K562 (cell line): ENCODE data around the gene MTA2. TPM values are rescaled to one million over a fixed set of nuclear protein-coding genes. Genes with fewer than 3 reads are reported as not detected.
A peak's percentile ranks its signal among the peaks of the same experiment; 100 is the strongest.

Experiments
- GABPB1 ChIP-seq: sonication (generic); formaldehyde crosslinking; IDR thresholded peaks from 2 replicates; pipeline ENCODE4 v1.8.0; 2022; ENCODE audit warnings: mild to moderate bottlenecking, missing genetic modification reagents
- IRF2 ChIP-seq: sonication (generic); formaldehyde crosslinking; IDR thresholded peaks from 2 replicates; pipeline ENCODE4 v1.8.1; 2022; ENCODE audit warnings: mild to moderate bottlenecking, missing genetic modification reagents
- JUND ChIP-seq, 2 experiments: IDR thresholded peaks; 2 replicates in 1 of 2; 3 replicates in 1 of 2; pipeline ENCODE4 v1.6.1; 2011; ENCODE audit warnings: borderline replicate concordance in 2 of 2, low read depth in 2 of 2, low read length in 2 of 2, improper control_type of control experiment in 1 of 2, missing biosample characterization in 1 of 2, missing genetic modification characterization in 1 of 2, missing genetic modification reagents in 1 of 2
- L3MBTL2 ChIP-seq: fragments of 450-650 bp; IDR thresholded peaks from 2 replicates; pipeline ENCODE4 v1.6.1; 2016; ENCODE audit warnings: mild to moderate bottlenecking, moderate library complexity
- NR2C1 ChIP-seq, 2 experiments: fragments of 450-650 bp; IDR thresholded peaks; 2 replicates each; pipeline ENCODE4 v1.6.1; 2017; ENCODE audit warnings: mild to moderate bottlenecking in 2 of 2, antibody characterized with exemption in 1 of 2, inconsistent platforms in 1 of 2, missing compliant biosample characterization in 1 of 2, missing genetic modification characterization in 1 of 2
- PRMT5 ChIP-seq: sonication (generic); formaldehyde crosslinking; IDR thresholded peaks from 2 replicates; pipeline ENCODE4 v1.5.0; 2020; ENCODE audit warnings: missing genetic modification reagents
- RFX5 ChIP-seq: IDR thresholded peaks from 2 replicates; pipeline ENCODE4 v1.6.1; 2011; ENCODE audit warnings: low read depth, mild to moderate bottlenecking, improper control_type of control experiment, low read length
- SMARCC2 ChIP-seq: fragments of 450-650 bp; IDR thresholded peaks from 2 replicates; pipeline ENCODE4 v1.6.1; 2017; ENCODE audit warnings: antibody characterized with exemption, moderate library complexity, mild to moderate bottlenecking, low read depth
- TAL1 ChIP-seq: fragments of 450-650 bp; IDR thresholded peaks from 2 replicates; pipeline ENCODE4 v1.6.1; 2016; ENCODE audit warnings: mild to moderate bottlenecking
- ZNF174 ChIP-seq: fragments of 250-450 bp; sonication (Bioruptor Pico); IDR thresholded peaks from 2 replicates; pipeline ENCODE4 v1.4.0; 2020; ENCODE audit warnings: mild to moderate bottlenecking
- polyA plus RNA-seq, 8 experiments: library from polyadenylated mRNA; depleted of rRNA in 4 of 8; stranded (reverse) in 5 of 8; unstranded in 3 of 8; fragments of >200 nt; fragmentation: Nextera tagmentation in 2 of 8; fragmentation: Illumina TruSeq in 1 of 8; extraction: Ambion mirVana in 2 of 8; extraction: Trizol in 1 of 8; gene quantifications; 2 replicates each; pipeline versions ENCODE4 v1.2.1 to v1.2.3, GENCODE V29; 2011 to 2014; ENCODE audit warnings: inconsistent platforms in 1 of 8, missing spikeins in 1 of 8
- total RNA-seq, 7 experiments: library from RNA; depleted of rRNA in 6 of 7; stranded (reverse); fragments of >200 nt in 6 of 7; fragmentation: Illumina TruSeq in 2 of 7; extraction: Trizol in 2 of 7; gene quantifications; 2 replicates each; pipeline versions ENCODE4 v1.2.1 to v1.2.3, GENCODE V29; 2011 to 2021; ENCODE audit warnings: low replicate concordance in 1 of 7
- TF ChIP-seq, protein P1 (sequence below): fragments of 450-650 bp; IDR thresholded peaks from 2 replicates; pipeline ENCODE4 v1.7.1; 2018; ENCODE audit warnings: mild to moderate bottlenecking, low read depth; ENCODE audit not compliant: partially characterized antibody
- TF ChIP-seq, protein P2 (sequence below): fragments of 450-650 bp; formaldehyde crosslinking; IDR thresholded peaks from 2 replicates; pipeline ENCODE4 v1.4.0; 2020; ENCODE audit warnings: mild to moderate bottlenecking, moderate library complexity
- TF ChIP-seq, protein P3 (sequence below): fragments of 200-800 bp; sonication (Bioruptor generic); IDR thresholded peaks from 2 replicates; pipeline ENCODE4 v1.6.1; 2017; ENCODE audit warnings: missing genetic modification characterization, missing compliant biosample characterization
- TF ChIP-seq, protein P4 (sequence below): IDR thresholded peaks from 2 replicates; pipeline ENCODE4 v1.6.1; 2016; ENCODE audit warnings: missing genetic modification characterization, missing compliant biosample characterization
- TF ChIP-seq, protein P5 (sequence below): fragments of 450-650 bp; IDR thresholded peaks from 2 replicates; pipeline ENCODE4 v1.6.1; 2017; ENCODE audit warnings: antibody characterized with exemption, mild to moderate bottlenecking

Gene MTA2
- total and polyA plus RNA-seq, 9 of the 15 experiments (the other 6 are each of a cell fraction or from before 2014, with no cell fraction given) = 6.2 to 220 (median 172) TPM

DNA sequence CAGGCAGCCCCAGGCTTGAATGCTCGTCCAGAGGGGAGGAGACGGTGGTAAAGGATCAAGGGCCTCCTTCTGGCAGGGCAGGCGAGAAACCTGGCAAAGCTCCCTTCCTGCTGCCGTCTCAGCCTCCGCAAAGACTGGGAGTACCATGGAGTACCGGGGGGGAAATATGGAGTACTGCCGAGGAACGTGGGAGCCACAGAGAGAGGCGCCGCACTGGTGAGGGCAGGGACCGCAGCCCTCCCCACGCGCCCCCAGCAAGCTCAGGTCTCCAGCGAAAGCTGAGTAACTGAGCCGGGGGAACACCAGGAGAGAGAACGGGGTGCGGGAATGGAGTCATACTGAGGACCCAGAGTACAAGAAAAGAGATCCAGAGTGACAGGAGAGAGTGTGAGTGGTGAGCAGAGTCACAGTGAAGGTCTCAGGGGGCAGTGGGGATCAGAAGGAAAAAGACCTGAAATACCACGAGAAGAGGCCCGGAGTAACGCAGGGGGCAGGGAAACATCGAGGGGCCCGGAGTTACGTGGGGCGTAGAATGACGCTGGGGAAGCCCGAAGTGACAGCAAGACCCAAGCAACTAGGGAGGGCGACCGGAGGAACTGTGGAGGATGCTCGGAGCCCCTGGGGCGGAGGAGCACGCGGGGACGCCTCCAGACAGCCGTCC is 10.2 kb upstream of the MTA2 start (continued):
- TF ChIP-seq, protein P1, sequence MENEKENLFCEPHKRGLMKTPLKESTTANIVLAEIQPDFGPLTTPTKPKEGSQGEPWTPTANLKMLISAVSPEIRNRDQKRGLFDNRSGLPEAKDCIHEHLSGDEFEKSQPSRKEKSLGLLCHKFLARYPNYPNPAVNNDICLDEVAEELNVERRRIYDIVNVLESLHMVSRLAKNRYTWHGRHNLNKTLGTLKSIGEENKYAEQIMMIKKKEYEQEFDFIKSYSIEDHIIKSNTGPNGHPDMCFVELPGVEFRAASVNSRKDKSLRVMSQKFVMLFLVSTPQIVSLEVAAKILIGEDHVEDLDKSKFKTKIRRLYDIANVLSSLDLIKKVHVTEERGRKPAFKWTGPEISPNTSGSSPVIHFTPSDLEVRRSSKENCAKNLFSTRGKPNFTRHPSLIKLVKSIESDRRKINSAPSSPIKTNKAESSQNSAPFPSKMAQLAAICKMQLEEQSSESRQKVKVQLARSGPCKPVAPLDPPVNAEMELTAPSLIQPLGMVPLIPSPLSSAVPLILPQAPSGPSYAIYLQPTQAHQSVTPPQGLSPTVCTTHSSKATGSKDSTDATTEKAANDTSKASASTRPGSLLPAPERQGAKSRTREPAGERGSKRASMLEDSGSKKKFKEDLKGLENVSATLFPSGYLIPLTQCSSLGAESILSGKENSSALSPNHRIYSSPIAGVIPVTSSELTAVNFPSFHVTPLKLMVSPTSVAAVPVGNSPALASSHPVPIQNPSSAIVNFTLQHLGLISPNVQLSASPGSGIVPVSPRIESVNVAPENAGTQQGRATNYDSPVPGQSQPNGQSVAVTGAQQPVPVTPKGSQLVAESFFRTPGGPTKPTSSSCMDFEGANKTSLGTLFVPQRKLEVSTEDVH = no peak
- TF ChIP-seq, protein P2, sequence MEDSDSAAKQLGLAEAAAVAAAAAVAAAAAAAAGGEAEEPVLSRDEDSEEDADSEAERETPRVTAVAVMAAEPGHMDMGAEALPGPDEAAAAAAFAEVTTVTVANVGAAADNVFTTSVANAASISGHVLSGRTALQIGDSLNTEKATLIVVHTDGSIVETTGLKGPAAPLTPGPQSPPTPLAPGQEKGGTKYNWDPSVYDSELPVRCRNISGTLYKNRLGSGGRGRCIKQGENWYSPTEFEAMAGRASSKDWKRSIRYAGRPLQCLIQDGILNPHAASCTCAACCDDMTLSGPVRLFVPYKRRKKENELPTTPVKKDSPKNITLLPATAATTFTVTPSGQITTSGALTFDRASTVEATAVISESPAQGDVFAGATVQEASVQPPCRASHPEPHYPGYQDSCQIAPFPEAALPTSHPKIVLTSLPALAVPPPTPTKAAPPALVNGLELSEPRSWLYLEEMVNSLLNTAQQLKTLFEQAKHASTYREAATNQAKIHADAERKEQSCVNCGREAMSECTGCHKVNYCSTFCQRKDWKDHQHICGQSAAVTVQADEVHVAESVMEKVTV = no peak
- TF ChIP-seq TAL1 (no peak), JUND (IDR thresholded peaks at IDR 0.05; ENCODE audit: borderline replicate concordance, low read depth, low read length) (no peak), JUND (tag; IDR thresholded peaks at IDR 0.05; ENCODE audit: borderline replicate concordance, low read depth, low read length) (no peak), IRF2 (CRISPR knock-in tag) (no peak), PRMT5 (CRISPR knock-in tag) (no peak), SMARCC2 (no peak), RFX5 (no peak), L3MBTL2 (no peak; the same call in 1 of the 2 replicates), ZNF174 (CRISPR knock-in tag) (no peak), NR2C1 (IDR thresholded peaks at IDR 0.05) (no peak), NR2C1 (tag; IDR thresholded peaks at IDR 0.05) (no peak), GABPB1 (peak; percentile 11; the same call in 1 of the 2 replicates)
- TF ChIP-seq, protein P3, sequence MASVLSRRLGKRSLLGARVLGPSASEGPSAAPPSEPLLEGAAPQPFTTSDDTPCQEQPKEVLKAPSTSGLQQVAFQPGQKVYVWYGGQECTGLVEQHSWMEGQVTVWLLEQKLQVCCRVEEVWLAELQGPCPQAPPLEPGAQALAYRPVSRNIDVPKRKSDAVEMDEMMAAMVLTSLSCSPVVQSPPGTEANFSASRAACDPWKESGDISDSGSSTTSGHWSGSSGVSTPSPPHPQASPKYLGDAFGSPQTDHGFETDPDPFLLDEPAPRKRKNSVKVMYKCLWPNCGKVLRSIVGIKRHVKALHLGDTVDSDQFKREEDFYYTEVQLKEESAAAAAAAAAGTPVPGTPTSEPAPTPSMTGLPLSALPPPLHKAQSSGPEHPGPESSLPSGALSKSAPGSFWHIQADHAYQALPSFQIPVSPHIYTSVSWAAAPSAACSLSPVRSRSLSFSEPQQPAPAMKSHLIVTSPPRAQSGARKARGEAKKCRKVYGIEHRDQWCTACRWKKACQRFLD (CRISPR knock-in tag) = no peak
- TF ChIP-seq, protein P4, sequence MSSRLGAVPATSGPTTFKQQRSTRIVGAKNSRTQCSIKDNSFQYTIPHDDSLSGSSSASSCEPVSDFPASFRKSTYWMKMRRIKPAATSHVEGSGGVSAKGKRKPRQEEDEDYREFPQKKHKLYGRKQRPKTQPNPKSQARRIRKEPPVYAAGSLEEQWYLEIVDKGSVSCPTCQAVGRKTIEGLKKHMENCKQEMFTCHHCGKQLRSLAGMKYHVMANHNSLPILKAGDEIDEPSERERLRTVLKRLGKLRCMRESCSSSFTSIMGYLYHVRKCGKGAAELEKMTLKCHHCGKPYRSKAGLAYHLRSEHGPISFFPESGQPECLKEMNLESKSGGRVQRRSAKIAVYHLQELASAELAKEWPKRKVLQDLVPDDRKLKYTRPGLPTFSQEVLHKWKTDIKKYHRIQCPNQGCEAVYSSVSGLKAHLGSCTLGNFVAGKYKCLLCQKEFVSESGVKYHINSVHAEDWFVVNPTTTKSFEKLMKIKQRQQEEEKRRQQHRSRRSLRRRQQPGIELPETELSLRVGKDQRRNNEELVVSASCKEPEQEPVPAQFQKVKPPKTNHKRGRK (tag) = no peak
- TF ChIP-seq, protein P5, sequence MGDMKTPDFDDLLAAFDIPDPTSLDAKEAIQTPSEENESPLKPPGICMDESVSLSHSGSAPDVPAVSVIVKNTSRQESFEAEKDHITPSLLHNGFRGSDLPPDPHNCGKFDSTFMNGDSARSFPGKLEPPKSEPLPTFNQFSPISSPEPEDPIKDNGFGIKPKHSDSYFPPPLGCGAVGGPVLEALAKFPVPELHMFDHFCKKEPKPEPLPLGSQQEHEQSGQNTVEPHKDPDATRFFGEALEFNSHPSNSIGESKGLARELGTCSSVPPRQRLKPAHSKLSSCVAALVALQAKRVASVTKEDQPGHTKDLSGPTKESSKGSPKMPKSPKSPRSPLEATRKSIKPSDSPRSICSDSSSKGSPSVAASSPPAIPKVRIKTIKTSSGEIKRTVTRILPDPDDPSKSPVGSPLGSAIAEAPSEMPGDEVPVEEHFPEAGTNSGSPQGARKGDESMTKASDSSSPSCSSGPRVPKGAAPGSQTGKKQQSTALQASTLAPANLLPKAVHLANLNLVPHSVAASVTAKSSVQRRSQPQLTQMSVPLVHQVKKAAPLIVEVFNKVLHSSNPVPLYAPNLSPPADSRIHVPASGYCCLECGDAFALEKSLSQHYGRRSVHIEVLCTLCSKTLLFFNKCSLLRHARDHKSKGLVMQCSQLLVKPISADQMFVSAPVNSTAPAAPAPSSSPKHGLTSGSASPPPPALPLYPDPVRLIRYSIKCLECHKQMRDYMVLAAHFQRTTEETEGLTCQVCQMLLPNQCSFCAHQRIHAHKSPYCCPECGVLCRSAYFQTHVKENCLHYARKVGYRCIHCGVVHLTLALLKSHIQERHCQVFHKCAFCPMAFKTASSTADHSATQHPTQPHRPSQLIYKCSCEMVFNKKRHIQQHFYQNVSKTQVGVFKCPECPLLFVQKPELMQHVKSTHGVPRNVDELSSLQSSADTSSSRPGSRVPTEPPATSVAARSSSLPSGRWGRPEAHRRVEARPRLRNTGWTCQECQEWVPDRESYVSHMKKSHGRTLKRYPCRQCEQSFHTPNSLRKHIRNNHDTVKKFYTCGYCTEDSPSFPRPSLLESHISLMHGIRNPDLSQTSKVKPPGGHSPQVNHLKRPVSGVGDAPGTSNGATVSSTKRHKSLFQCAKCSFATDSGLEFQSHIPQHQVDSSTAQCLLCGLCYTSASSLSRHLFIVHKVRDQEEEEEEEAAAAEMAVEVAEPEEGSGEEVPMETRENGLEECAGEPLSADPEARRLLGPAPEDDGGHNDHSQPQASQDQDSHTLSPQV = no peak
